ENCODE measurements around the gene NAP1L1.

DNA sequence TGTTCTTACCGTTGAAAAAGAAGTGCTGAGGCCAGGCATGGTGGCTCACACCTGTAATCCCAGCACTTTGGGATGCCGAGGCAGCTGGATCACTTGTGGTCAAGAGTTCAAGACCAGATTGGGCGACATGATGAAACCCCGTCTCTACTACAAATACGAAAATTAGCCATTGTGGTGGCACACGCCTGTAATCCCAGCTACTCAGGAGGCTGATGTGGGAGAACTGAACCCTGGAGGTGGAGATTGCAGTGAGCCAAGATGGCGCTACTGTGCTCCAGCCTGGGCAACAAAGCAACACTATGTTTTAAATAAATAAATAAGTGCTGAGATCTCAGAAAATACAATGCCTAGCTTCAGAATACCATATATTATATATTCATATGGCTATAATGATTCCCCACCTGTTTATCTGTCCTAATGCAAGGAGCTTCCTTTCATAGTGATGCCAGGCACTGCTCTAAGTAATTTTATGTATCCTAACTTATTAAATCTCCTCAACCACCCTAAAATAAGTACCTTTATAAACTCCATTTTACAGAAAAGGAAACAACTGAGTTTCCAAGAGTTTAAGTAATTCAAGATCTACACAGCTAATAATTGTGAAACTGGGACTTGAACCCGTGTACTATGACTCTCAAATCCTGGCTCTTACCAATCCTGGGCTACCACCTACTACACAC lies 60.2 kb downstream of the NAP1L1 start:
- no peak for TF ChIP-seq EZH2 (IDR thresholded peaks at IDR 0.05; ENCODE audit: insufficient read depth, poor library complexity, severe bottlenecking)
- no peak for TF ChIP-seq EZH2phosphoT487 (IDR thresholded peaks at IDR 0.05; ENCODE audit: insufficient read depth, low read depth)

Measured in GM23248 (cell line).